Progenitor cell of endocrine pancreas (in vitro differentiated cells): Measurements from ENCODE around the gene SLC25A41. TPM values are rescaled to one million over a fixed set of nuclear protein-coding genes. Genes with fewer than 3 reads are reported as not detected.

Experiments used
- DNase-seq: peaks from one replicate; pipeline ENCODE4 v3.0.0; 2021; ENCODE audit warnings: low spot score; ENCODE audit not compliant: unreplicated experiment
- H3K27ac Mint-ChIP-seq: 2 replicates; pipeline ENCODE4 v1.8.0; 2021; ENCODE audit warnings: mild to moderate bottlenecking, moderate library complexity, mixed read lengths
- H3K27me3 Mint-ChIP-seq: 2 replicates; pipeline ENCODE4 v1.8.0; 2021; ENCODE audit warnings: mixed read lengths
- H3K36me3 Mint-ChIP-seq: 2 replicates; pipeline ENCODE4 v1.8.0; 2022; ENCODE audit warnings: mixed read lengths; ENCODE audit not compliant: insufficient read depth
- H3K4me1 Mint-ChIP-seq: 2 replicates; pipeline ENCODE4 v1.8.0; 2021; ENCODE audit warnings: low read depth, mixed read lengths
- H3K4me3 Mint-ChIP-seq: 2 replicates; pipeline ENCODE4 v1.8.0; 2021; ENCODE audit warnings: low read depth, mild to moderate bottlenecking, moderate library complexity, mixed read lengths
- H3K9me3 Mint-ChIP-seq: 2 replicates; pipeline ENCODE4 v1.8.0; 2021; ENCODE audit warnings: low read depth, mixed read lengths
- CTCF ChIP-seq: fragments of 200-600 bp; sonication (generic); IDR thresholded peaks from one replicate; pipeline ENCODE4 v1.5.0; 2021; ENCODE audit warnings: antibody characterized with exemption, mild to moderate bottlenecking; ENCODE audit not compliant: unreplicated experiment
- long read RNA-seq: library from polyadenylated mRNA; unstranded; transcript quantifications from one replicate; pipeline ENCODE4 v2.0.0, GENCODE V29; 2020
- total RNA-seq: library from RNA; stranded (reverse); gene quantifications from 2 replicates; pipeline ENCODE4 v1.2.1, GENCODE V29; 2021

Gene SLC25A41
- 1.4 and 1.5 TPM in 2 replicates for total RNA-seq
- long read RNA-seq, result 0 reads

- no peaks in the 10 kb centered on the region for H3K36me3 Mint-ChIP-seq
- no peak within 1 kb of the TSS for H3K4me3 Mint-ChIP-seq
- no peaks in the 10 kb centered on the region for H3K9me3 Mint-ChIP-seq
- peaks cover 18% of the 10 kb centered on the region for H3K27me3 Mint-ChIP-seq
- no peak within 1 kb of the TSS for H3K27ac Mint-ChIP-seq
- no peak for DNase-seq
- H3K4me1 Mint-ChIP-seq, result no peaks in the 10 kb centered on the region
- no peak for TF ChIP-seq CTCF
These were observed at the start of gene SLC25A41 for GRCh38 chr19:6433663-6434062. Gene SLC25A41, minus strand, starts transcription at chr19:6433763. Its CDS starts 70 bp downstream, at chr19:6433693.

- H3K36me3 Mint-ChIP-seq, result no peaks in the 10 kb centered on the region
- no peak for TF ChIP-seq CTCF
- H3K4me3 Mint-ChIP-seq, result no peak overlapping the region
- H3K4me1 Mint-ChIP-seq, result no peaks in the 10 kb centered on the region
- no peak overlapping the region for H3K27ac Mint-ChIP-seq
- DNase-seq, result no peak
- H3K27me3 Mint-ChIP-seq, result peaks cover 8% of the 10 kb centered on the region
- no peaks in the 10 kb centered on the region for H3K9me3 Mint-ChIP-seq
These were observed 49.7 kb upstream of the SLC25A41 start for GRCh38 chr19:6483235-6483634.

DNA sequence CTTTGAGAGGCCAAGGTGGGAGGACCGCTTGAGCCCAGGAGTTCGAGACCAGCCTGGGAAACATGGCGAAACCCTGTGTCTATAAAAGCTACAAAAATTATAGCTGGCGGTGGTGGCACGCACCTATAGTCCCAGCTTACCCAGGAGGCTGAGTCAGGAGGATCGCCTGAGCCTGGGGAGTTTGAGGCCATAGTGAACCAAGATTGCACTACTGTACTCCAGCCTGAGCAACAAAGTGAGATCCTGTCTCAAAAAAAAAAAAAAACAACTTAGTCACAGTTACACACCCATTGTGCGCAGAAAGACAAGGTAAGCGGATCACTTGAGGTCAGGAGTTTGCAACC is 48.8 kb upstream of the SLC25A41 start:
- Mint-ChIP-seq H3K4me1 (no peaks in the 10 kb centered on the region), H3K27me3 (peaks cover 8% of the 10 kb centered on the region), H3K9me3 (no peaks in the 10 kb centered on the region), H3K4me3 (no peak overlapping the region), H3K36me3 (no peaks in the 10 kb centered on the region), H3K27ac (no peak overlapping the region)
- no peak for TF ChIP-seq CTCF
- DNase-seq, result no peak

- DNase-seq, result no peak
- H3K27ac Mint-ChIP-seq, result peak within 1 kb of the TSS; percentile 65
- H3K4me1 Mint-ChIP-seq, result no peaks in the 10 kb centered on the region
- TF ChIP-seq CTCF, result peak; percentile 67
- H3K27me3 Mint-ChIP-seq, result peaks cover 8% of the 10 kb centered on the region
- H3K9me3 Mint-ChIP-seq, result no peaks in the 10 kb centered on the region
- no peaks in the 10 kb centered on the region for H3K36me3 Mint-ChIP-seq
- no peak within 1 kb of the TSS for H3K4me3 Mint-ChIP-seq
These were observed 48.2 kb upstream of the SLC25A41 start, which contains the start of gene DENND1C for GRCh38 chr19:6481541-6482342. Gene DENND1C, minus strand, starts transcription at chr19:6481787. Its CDS starts 92 bp downstream, at chr19:6481695.

GRCh38 chr19:6480848-6481415 is 47.4 kb upstream of the SLC25A41 start:
- Mint-ChIP-seq H3K27me3 (peaks cover 14% of the 10 kb centered on the region), H3K36me3 (no peaks in the 10 kb centered on the region), H3K27ac (no peak overlapping the region), H3K4me3 (no peak overlapping the region), H3K9me3 (no peaks in the 10 kb centered on the region), H3K4me1 (no peaks in the 10 kb centered on the region)
- no peak for DNase-seq
- no peak for TF ChIP-seq CTCF
